Calu3 (cell line): Measurements from ENCODE around the gene LENEP. TPM values are rescaled to one million over a fixed set of nuclear protein-coding genes. Genes with fewer than 3 reads are reported as not detected.

Source experiments
- BruUV-seq: library from RNA; stranded (reverse); fragments of 400-500 nt; replicated peaks from 2 replicates; lab custom pipeline; 2021; lab: Mats Ljungman, UMichigan
- CTCF ChIA-PET: fragments of 300-600 bp; sonication (Branson Sonifier 250); formaldehyde crosslinking; loops from one replicate; lab custom pipeline; 2022; ENCODE audit warnings: antibody characterized with exemption; lab: Charles Lee
- DNase-seq: peaks from one replicate; pipeline ENCODE4 v3.0.0; 2022
- H3K27ac Mint-ChIP-seq: one replicate; pipeline ENCODE4 v1.8.0; 2022; ENCODE audit warnings: mixed read lengths; ENCODE audit not compliant: unreplicated experiment
- H3K27me3 Mint-ChIP-seq: one replicate; pipeline ENCODE4 v1.8.0; 2022; ENCODE audit warnings: mixed read lengths; ENCODE audit not compliant: unreplicated experiment
- H3K36me3 Mint-ChIP-seq: one replicate; pipeline ENCODE4 v1.8.0; 2022; ENCODE audit warnings: mild to moderate bottlenecking, moderate library complexity, mixed read lengths; ENCODE audit not compliant: insufficient read depth, unreplicated experiment
- H3K4me1 Mint-ChIP-seq: one replicate; pipeline ENCODE4 v1.8.0; 2022; ENCODE audit warnings: mild to moderate bottlenecking, low read depth, mixed read lengths; ENCODE audit not compliant: unreplicated experiment
- H3K4me3 Mint-ChIP-seq: one replicate; pipeline ENCODE4 v1.8.0; 2022; ENCODE audit warnings: mild to moderate bottlenecking, low read depth, moderate library complexity, mixed read lengths; ENCODE audit not compliant: unreplicated experiment
- H3K9me3 Mint-ChIP-seq: one replicate; pipeline ENCODE4 v1.8.0; 2022; ENCODE audit warnings: low read depth, mixed read lengths; ENCODE audit not compliant: unreplicated experiment
- CTCF ChIP-seq: fragments of 200-600 bp; IDR thresholded peaks from one replicate; pipeline ENCODE4 v1.8.0; 2022; ENCODE audit warnings: antibody characterized with exemption; ENCODE audit not compliant: unreplicated experiment
- intact Hi-C: fragments of 100-400 bp; cut with micrococcal nuclease; formaldehyde crosslinking; loops from one replicate; pipeline ENCODE4 v1.10.0; 2022; ENCODE audit not compliant: unreplicated experiment
- total RNA-seq: library from RNA; stranded (reverse); gene quantifications from 2 replicates; pipeline ENCODE4 v1.2.3, GENCODE V29; 2022

LENEP gene
- total RNA-seq, 1 experiment from 2014 or later: 1.1 TPM

- TF ChIP-seq CTCF: no peak
- no peak overlapping the region for H3K4me3 Mint-ChIP-seq
- CTCF ChIA-PET: no interaction called here
- H3K9me3 Mint-ChIP-seq: no peaks in the 10 kb centered on the region
- intact Hi-C loops: no loop called here
- H3K27ac Mint-ChIP-seq: no peak overlapping the region
- peaks cover 17% of the 10 kb centered on the region for H3K4me1 Mint-ChIP-seq
- H3K27me3 Mint-ChIP-seq: peaks cover 20% of the 10 kb centered on the region
- no peak for DNase-seq
- no peaks in the 10 kb centered on the region for H3K36me3 Mint-ChIP-seq
- no TSS peak for BruUV-seq
Measured at GRCh38 chr1:155037851-155038441, 44.6 kb downstream of the LENEP start.

- peaks cover 22% of the 10 kb centered on the region for H3K4me1 Mint-ChIP-seq
- no peak for DNase-seq
- H3K27ac Mint-ChIP-seq: no peak overlapping the region
- intact Hi-C loops: no loop called here
- H3K36me3 Mint-ChIP-seq: no peaks in the 10 kb centered on the region
- no TSS peak for BruUV-seq
- no peak for TF ChIP-seq CTCF
- no peaks in the 10 kb centered on the region for H3K9me3 Mint-ChIP-seq
- no peak overlapping the region for H3K4me3 Mint-ChIP-seq
- peaks cover 17% of the 10 kb centered on the region for H3K27me3 Mint-ChIP-seq
- CTCF ChIA-PET: interaction anchor here (1.0 kb wide), 1 partner anchor 19 kb away, joined by 3 read pairs; no protein-coding TSS in a partner anchor
Measured at GRCh38 chr1:155038602-155039307, 45.4 kb downstream of the LENEP start.

- H3K4me3 Mint-ChIP-seq: no peak overlapping the region
- TF ChIP-seq CTCF: no peak
- BruUV-seq: no TSS peak
- H3K4me1 Mint-ChIP-seq: peaks cover 25% of the 10 kb centered on the region
- DNase-seq: no peak
- no peaks in the 10 kb centered on the region for H3K9me3 Mint-ChIP-seq
- intact Hi-C loops: no loop called here
- H3K27me3 Mint-ChIP-seq: peaks cover 12% of the 10 kb centered on the region
- H3K36me3 Mint-ChIP-seq: no peaks in the 10 kb centered on the region
- H3K27ac Mint-ChIP-seq: no peak overlapping the region
- CTCF ChIA-PET: interaction anchor here (1.0 kb wide), 1 partner anchor 19 kb away, joined by 3 read pairs; no protein-coding TSS in a partner anchor
Measured at GRCh38 chr1:155039308-155039669, 45.9 kb downstream of the LENEP start.

- H3K36me3 Mint-ChIP-seq: no peaks in the 10 kb centered on the region
- CTCF ChIA-PET: no interaction called here
- DNase-seq: no peak
- no peaks in the 10 kb centered on the region for H3K27me3 Mint-ChIP-seq
- no peak for TF ChIP-seq CTCF
- intact Hi-C loops: no loop called here
- BruUV-seq: no TSS peak
- H3K4me1 Mint-ChIP-seq: peaks cover 38% of the 10 kb centered on the region
- no peaks in the 10 kb centered on the region for H3K9me3 Mint-ChIP-seq
- no peak overlapping the region for H3K4me3 Mint-ChIP-seq
- no peak overlapping the region for H3K27ac Mint-ChIP-seq
Measured at GRCh38 chr1:155040358-155041093, 47.1 kb downstream of the LENEP start.
